HG02938 (cell line): ENCODE measurements around the gene NEURL4.
A peak's percentile ranks its signal among the peaks of the same experiment; 100 is the strongest.
"Not testable (repeated sequence)": the region's sequence is repeated elsewhere in the genome, so short reads cannot be mapped to it uniquely, and the experiment has no call there.

Experiments used
- ATAC-seq: cut with Tn5 transposase; IDR thresholded peaks from one replicate; pipeline ENCODE4 v1.9.1; 2021; ENCODE audit warnings: mild to moderate bottlenecking, moderate library complexity; ENCODE audit not compliant: unreplicated experiment

The NEURL4 gene

GRCh38 chr17:7347630-7348477 lies 18.7 kb upstream of the NEURL4 start:
- no peak for ATAC-seq

DNA sequence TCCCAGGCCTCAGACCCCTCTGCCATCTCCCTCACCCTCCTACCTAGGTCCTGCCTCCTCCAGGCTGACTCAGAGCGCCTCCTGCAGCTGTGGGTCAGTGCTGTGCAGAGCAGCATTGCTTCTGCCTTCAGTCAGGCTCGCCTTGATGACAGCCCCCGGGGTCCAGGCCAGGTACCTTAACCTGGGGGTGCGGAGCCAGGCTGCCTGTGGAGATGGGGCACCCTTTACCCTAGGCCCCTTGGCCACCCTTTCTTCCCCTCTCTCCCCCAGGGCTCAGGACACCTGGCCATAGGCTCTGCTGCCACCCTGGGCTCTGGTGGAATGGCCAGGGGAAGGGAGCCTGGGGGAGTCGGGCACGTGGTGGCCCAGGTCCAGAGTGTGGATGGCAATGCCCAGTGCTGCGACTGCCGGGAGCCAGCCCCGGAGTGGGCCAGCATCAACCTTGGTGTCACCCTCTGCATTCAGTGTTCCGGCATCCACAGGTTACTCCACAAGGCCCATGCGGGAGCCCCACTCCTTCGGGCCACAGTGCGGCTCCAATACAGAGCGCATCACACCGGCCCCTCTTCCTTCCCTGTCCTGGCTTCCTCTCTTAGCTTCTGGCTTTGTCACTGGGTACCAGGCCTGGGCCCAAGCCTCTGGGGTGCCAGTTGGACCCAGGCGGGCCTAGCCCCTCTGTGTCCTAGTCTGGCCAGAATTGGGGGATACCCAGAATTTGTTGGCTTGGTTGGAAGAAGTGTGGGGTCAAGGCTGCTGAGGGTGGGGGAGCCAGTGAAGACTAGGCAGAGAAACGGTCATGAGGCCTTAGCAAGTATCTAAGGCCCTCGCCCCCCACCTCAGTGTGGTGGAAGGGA lies 17.9 kb upstream of the NEURL4 start:
- ATAC-seq: no peak

- ATAC-seq: no peak
Observed at GRCh38 chr17:7343250-7343649, 14.1 kb upstream of the NEURL4 start.

DNA sequence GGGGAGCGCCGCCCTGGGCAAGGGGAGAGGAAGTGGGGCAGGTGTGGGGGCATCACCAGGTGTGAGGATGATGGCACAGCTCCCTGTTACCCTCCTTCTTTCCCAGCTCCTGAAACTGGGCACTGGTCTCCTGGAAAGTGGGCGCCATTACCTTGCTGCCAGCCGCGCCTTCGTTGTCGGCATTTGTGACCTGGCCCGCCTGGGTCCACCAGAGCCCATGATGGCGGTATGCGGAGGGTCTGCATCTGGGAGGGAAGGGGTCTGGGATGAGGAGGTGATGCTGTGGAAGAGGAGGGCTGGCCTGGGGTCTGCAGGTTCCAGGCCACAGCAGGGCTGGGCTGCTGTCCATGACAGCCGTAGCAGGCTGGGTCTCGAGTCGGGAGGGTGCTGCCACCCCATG lies 12.7 kb upstream of the NEURL4 start:
- no peak for ATAC-seq

DNA sequence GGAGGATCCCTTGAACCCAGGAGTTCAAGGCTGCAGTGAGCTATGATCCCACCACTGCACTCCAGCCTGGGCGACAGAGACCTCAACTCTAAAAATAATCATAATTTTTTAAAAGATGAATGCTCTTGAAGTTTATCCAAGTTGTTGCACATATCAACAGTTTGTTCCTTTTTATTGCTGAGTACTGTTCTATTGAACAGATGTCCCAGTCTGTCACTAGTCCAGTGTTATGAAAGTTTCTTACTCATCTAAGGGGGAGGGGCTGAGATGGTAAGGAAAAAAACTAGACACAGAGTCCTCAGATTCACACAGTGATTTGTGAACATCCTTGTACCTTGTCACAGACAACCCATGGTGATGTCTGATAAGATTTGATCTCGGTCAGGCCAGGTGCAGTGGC lies 11.0 kb upstream of the NEURL4 start:
- no peak for ATAC-seq

DNA sequence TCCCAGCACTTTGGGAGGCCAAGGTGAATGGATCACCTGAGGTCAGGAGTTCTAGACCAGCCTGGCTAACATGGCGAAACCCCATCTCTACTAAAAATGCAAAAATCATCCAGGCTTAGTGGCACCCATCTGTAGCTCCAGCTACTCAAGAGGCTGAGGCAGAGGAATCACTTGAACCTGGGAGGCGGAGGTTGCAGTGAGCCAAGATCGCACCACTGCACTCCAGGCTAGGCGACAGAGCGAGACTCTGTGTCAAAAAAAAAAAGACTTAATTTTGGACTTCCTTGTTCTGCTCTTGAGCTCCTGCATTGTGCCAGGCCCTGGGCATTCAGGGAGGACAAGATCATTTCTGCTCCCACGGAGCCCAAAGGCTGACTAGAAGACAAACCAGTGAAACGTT lies 8.5 kb upstream of the NEURL4 start:
- not testable (repeated sequence) for ATAC-seq

GRCh38 chr17:7336240-7337175 lies 7.4 kb upstream of the NEURL4 start, which contains the start of gene ACAP1:
Gene ACAP1 (plus strand): TSS chr17:7336529. CDS start chr17:7336735, 206 bp downstream.
- no peak for ATAC-seq

- ATAC-seq: not testable (repeated sequence)
Observed at GRCh38 chr17:7335765-7336164, 6.6 kb upstream of the NEURL4 start.

GRCh38 chr17:7334938-7335538 lies 5.9 kb upstream of the NEURL4 start:
- ATAC-seq: no peak

DNA sequence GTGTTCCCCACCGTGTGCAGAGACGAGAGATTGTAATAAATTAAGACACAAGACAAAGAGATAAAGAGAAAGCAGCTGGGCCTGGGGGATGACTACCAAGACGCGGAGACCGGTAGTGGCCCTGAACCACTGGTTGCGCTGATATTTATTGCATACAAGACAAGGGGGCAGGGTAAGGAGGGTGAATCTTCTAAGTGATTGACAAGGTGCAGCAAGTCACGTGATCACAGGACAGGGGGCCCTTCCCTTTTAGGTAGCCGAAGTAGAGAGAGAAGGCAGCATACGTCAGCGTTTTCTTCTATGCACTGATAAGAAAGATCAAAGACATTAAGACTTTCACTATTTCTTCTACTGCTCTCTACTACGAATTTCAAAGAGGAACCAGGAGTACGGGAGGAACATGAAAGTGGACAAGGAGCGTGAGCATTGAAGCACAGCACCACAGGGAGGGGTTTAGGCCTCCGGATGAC lies 3.5 kb upstream of the NEURL4 start:
- not testable (repeated sequence) for ATAC-seq

- ATAC-seq: no peak
Observed at GRCh38 chr17:7332111-7332510, 3.0 kb upstream of the NEURL4 start.

- ATAC-seq: no peak
Observed at GRCh38 chr17:7330638-7331015, 1.5 kb upstream of the NEURL4 start.

- peak; percentile 37 for ATAC-seq
Observed at GRCh38 chr17:7329997-7330637, 982 bp upstream of the NEURL4 start.

GRCh38 chr17:7329374-7329996 lies 350 bp upstream of the NEURL4 start:
- ATAC-seq: peak; percentile 63

- no peak for ATAC-seq
Observed at GRCh38 chr17:7328009-7328408, 1.1 kb downstream of the NEURL4 start.

GRCh38 chr17:7327501-7327900 lies 1.6 kb downstream of the NEURL4 start:
- ATAC-seq: no peak

DNA sequence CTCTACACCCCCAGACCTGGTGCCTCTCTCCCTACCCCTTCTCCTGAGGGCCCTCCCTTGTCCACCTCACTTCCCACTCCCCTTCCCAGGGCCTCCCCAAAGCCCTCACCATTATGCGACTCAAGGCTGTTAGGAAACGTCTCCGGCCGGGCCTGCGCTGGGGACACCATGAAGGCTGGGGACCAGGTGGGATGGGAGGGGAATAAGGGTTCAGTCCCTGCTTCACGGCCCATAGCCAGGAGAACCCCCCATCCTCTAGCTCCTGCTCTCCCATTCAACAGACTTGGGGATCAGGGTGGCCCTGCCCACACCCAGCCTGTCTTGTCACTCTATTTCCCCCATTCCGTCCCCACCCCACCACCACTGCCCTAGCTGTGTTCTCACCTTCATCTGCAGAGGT lies 2.1 kb downstream of the NEURL4 start:
- no peak for ATAC-seq

DNA sequence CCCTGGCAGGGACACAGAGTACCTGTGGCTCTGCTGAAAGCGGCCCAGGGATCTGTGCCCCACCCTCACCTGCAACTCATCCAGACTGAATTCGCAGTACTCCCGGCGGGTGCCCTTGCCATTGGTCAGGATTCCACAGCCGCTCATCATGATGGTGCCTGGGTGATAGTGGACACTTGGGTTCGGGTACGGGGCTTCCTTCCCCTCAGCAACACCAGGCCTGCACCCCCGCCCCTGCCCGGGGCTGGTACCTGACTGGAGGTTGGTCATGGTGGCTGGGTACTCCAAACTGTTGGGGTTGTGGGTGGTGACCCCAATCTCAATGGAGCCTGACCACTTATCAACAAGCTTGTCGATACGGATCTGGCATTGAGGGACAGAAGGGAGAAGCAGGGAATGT lies 2.9 kb downstream of the NEURL4 start:
- ATAC-seq: no peak

GRCh38 chr17:7325031-7325528 lies 4.1 kb downstream of the NEURL4 start:
- ATAC-seq: no peak
